ENCODE data around the gene ESYT3. TPM values are rescaled to one million over a fixed set of nuclear protein-coding genes. Genes with fewer than 3 reads are reported as not detected.
A peak's percentile ranks its signal among the peaks of the same experiment; 100 is the strongest.

The ESYT3 gene
- total and polyA plus RNA-seq, 9 donors, result 0.48 to 2.0 (median 0.77) TPM

DNA sequence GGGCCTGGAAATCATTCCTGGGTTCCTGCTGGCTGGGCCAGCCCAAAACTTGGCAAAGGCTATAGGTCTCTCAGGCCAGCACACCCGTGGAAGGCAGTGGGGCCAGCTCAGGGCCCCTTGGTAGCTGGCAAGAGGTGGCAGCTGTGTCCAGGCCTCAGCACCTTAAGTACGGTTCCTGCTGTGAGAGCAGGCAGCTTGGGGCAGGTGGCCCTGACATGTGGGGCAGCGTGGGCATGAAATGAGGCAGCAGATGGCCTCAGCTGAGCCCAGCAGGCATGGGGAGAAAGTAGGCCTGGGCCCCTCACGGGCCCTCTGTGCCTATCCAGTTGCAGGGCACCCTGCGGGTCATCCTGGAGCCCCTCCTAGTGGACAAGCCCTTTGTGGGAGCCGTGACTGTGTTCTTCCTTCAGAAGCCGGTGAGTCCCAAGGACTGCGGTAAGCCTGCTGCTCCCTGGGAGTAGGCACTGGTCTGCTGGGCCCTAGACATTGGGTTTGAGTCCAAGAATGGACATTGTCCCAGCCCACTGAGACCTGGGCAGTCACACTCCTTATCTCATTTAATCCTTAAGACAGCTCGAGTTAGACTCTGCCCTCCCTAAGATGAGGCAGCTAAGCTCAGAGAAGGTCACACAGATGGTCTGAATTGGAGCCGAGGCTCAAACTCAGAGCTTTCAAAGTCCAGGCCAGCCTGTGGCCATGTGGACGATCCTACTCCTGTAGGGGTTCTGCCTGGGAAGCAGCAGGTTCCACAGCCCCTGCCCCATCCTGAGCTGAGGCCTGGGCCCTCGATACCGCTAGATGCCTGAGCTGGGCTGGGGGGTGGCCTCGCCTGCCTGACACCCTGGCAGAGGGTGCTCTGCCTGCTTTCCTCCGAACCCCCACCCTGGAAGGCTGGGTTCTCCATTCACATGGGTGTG is 25.5 kb downstream of the ESYT3 start:
- Histone ChIP-seq H3K36me3 (no peaks in the 10 kb centered on the region), H3K27ac (no peak overlapping the region), H3K4me1 (ENCODE audit: insufficient read depth) (no peaks in the 10 kb centered on the region), H3K9me3 (no peaks in the 10 kb centered on the region), H3K4me3 (no peak overlapping the region), H3K27me3 (no peaks in the 10 kb centered on the region)
- intact Hi-C loops (cut with DNase I), result no loop called here
- 81 to 86% (median 85%) methylated on average over 12 to 15 of the region's 15 CpGs for WGBS, 3 donors
- DNase-seq, result peak in 1 of 5 donors; percentile 28
- TF ChIP-seq EP300 (IDR thresholded peaks at IDR 0.05) (no peak), CTCF (IDR thresholded peaks at IDR 0.05) (no peak), POLR2A (IDR thresholded peaks at IDR 0.05) (no peak)

GRCh38 chr3:138460536-138461205 is 26.3 kb downstream of the ESYT3 start:
- 68 to 71% (median 70%) methylated on average over 8 of the region's 8 CpGs for WGBS, 3 donors
- intact Hi-C loops (cut with DNase I), result no loop called here
- H3K9me3 ChIP-seq, result no peaks in the 10 kb centered on the region
- no peaks in the 10 kb centered on the region for H3K36me3 ChIP-seq
- TF ChIP-seq EP300 (IDR thresholded peaks at IDR 0.05) (no peak), POLR2A (IDR thresholded peaks at IDR 0.05) (no peak), CTCF (IDR thresholded peaks at IDR 0.05) (no peak)
- H3K27me3 ChIP-seq, result no peaks in the 10 kb centered on the region
- H3K4me3 ChIP-seq, result no peak overlapping the region
- DNase-seq, result peak in 1 of 5 donors; percentile 11
- H3K27ac ChIP-seq, result no peak overlapping the region
- no peaks in the 10 kb centered on the region for H3K4me1 ChIP-seq (ENCODE audit: insufficient read depth)

GRCh38 chr3:138461246-138461645 is 26.8 kb downstream of the ESYT3 start:
- Histone ChIP-seq H3K4me3 (no peak overlapping the region), H3K27ac (no peak overlapping the region), H3K27me3 (no peaks in the 10 kb centered on the region), H3K9me3 (no peaks in the 10 kb centered on the region), H3K4me1 (ENCODE audit: insufficient read depth) (no peaks in the 10 kb centered on the region), H3K36me3 (no peaks in the 10 kb centered on the region)
- intact Hi-C loops (cut with DNase I), result no loop called here
- WGBS, 3 donors, result 63 to 70% (median 66%) methylated on average over 5 of the region's 5 CpGs
- TF ChIP-seq CTCF (IDR thresholded peaks at IDR 0.05) (no peak), POLR2A (IDR thresholded peaks at IDR 0.05) (no peak), EP300 (IDR thresholded peaks at IDR 0.05) (no peak)
- DNase-seq, result peak in 1 of 5 donors; percentile 5

GRCh38 chr3:138461896-138462295 is 27.5 kb downstream of the ESYT3 start:
- no peaks in the 10 kb centered on the region for H3K27me3 ChIP-seq
- H3K9me3 ChIP-seq, result no peaks in the 10 kb centered on the region
- H3K36me3 ChIP-seq, result no peaks in the 10 kb centered on the region
- WGBS, 3 donors, result 61 to 67% (median 64%) methylated on average over 4 of the region's 4 CpGs
- TF ChIP-seq POLR2A (IDR thresholded peaks at IDR 0.05), result no peak
- TF ChIP-seq EP300 (IDR thresholded peaks at IDR 0.05), result no peak
- TF ChIP-seq CTCF (IDR thresholded peaks at IDR 0.05), result no peak
- no peaks in the 10 kb centered on the region for H3K4me1 ChIP-seq (ENCODE audit: insufficient read depth)
- intact Hi-C loops (cut with DNase I), result no loop called here
- no peak for DNase-seq
- H3K4me3 ChIP-seq, result no peak overlapping the region
- H3K27ac ChIP-seq, result no peak overlapping the region
